Osteocyte (in vitro differentiated cells): ENCODE results near the gene SOX9. TPM values are rescaled to one million over a fixed set of nuclear protein-coding genes. Genes with fewer than 3 reads are reported as not detected.

Experiments used
- DNase-seq: peaks from one replicate; pipeline ENCODE4 v3.0.0; 2021; ENCODE audit warnings: mixed read lengths; ENCODE audit not compliant: unreplicated experiment; ENCODE audit errors: extremely low spot score
- H3K27ac Mint-ChIP-seq: one replicate; pipeline ENCODE4 v1.8.0; 2021; ENCODE audit warnings: mild to moderate bottlenecking, mixed read lengths; ENCODE audit not compliant: unreplicated experiment
- H3K27me3 Mint-ChIP-seq: one replicate; pipeline ENCODE4 v1.8.0; 2021; ENCODE audit warnings: mixed read lengths; ENCODE audit not compliant: unreplicated experiment
- H3K36me3 Mint-ChIP-seq: one replicate; pipeline ENCODE4 v1.8.0; 2021; ENCODE audit warnings: mixed read lengths; ENCODE audit not compliant: unreplicated experiment
- H3K4me1 Mint-ChIP-seq: one replicate; pipeline ENCODE4 v1.8.0; 2021; ENCODE audit warnings: mixed read lengths; ENCODE audit not compliant: unreplicated experiment
- H3K4me3 Mint-ChIP-seq: one replicate; pipeline ENCODE4 v1.8.0; 2021; ENCODE audit warnings: mild to moderate bottlenecking, moderate library complexity, mixed read lengths; ENCODE audit not compliant: unreplicated experiment
- H3K9me3 Mint-ChIP-seq: one replicate; pipeline ENCODE4 v1.8.0; 2021; ENCODE audit warnings: mixed read lengths; ENCODE audit not compliant: unreplicated experiment
- total RNA-seq: library from RNA; stranded (reverse); gene quantifications from 2 replicates; pipeline ENCODE4 v1.2.1, GENCODE V29; 2021
- TF ChIP-seq, protein P1 (sequence below): fragments of 200-600 bp; sonication (generic); IDR thresholded peaks from 2 replicates; pipeline ENCODE4 v1.5.0; 2021; ENCODE audit warnings: antibody characterized with exemption, mild to moderate bottlenecking, moderate library complexity

The SOX9 gene
- total RNA-seq, 1 donor from 2014 or later = 1.9 TPM

DNA sequence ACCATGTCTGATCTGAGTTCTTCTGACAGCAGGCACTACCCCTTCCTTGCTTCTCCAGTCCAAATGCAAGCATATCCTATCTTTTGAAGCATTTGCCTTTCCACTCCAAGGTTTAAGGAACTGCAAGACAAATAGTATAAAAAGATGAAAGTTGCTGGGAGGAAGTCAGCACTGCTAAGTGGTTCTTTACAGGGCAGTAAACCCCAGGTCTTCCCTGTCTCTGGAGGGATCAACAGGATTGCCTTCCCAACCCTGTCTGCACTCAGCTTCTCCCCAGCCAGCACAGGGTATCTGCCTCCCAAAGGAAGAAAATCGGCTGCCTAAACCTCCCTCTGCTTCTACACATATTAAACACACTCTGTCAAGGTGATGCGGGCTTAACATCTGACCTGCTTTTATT is 46.8 kb downstream of the SOX9 start:
- no peaks in the 10 kb centered on the region for H3K9me3 Mint-ChIP-seq
- TF ChIP-seq, protein P1, sequence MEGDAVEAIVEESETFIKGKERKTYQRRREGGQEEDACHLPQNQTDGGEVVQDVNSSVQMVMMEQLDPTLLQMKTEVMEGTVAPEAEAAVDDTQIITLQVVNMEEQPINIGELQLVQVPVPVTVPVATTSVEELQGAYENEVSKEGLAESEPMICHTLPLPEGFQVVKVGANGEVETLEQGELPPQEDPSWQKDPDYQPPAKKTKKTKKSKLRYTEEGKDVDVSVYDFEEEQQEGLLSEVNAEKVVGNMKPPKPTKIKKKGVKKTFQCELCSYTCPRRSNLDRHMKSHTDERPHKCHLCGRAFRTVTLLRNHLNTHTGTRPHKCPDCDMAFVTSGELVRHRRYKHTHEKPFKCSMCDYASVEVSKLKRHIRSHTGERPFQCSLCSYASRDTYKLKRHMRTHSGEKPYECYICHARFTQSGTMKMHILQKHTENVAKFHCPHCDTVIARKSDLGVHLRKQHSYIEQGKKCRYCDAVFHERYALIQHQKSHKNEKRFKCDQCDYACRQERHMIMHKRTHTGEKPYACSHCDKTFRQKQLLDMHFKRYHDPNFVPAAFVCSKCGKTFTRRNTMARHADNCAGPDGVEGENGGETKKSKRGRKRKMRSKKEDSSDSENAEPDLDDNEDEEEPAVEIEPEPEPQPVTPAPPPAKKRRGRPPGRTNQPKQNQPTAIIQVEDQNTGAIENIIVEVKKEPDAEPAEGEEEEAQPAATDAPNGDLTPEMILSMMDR = no peak
- no peak overlapping the region for H3K4me3 Mint-ChIP-seq
- H3K27me3 Mint-ChIP-seq = peaks cover 41% of the 10 kb centered on the region
- peaks cover 2% of the 10 kb centered on the region for H3K4me1 Mint-ChIP-seq
- no peak overlapping the region for H3K27ac Mint-ChIP-seq
- DNase-seq = no peak
- no peaks in the 10 kb centered on the region for H3K36me3 Mint-ChIP-seq

DNA sequence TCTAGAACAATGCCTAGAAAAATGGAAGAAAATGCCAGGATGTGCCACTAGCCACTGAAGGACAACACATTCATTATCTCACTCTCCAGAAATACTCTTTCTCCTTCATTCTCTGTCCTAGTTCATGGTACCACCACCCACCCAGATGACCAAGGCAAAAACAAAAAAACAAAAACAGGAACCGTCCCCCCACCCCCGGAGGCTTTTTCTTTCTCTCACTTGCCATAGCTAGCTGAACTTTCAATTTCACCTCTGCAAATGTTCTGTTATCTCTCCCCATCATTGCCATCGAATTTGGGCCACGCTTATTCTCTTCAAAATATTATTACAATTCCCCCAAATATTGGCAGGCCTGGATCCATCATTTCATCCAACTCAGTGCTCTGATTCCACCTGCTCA is 49.0 kb downstream of the SOX9 start:
- no peak overlapping the region for H3K4me3 Mint-ChIP-seq
- peaks cover 9% of the 10 kb centered on the region for H3K4me1 Mint-ChIP-seq
- no peak for DNase-seq
- no peaks in the 10 kb centered on the region for H3K36me3 Mint-ChIP-seq
- peaks cover 35% of the 10 kb centered on the region for H3K27me3 Mint-ChIP-seq
- TF ChIP-seq, protein P1 = no peak
- no peak overlapping the region for H3K27ac Mint-ChIP-seq
- H3K9me3 Mint-ChIP-seq = no peaks in the 10 kb centered on the region

DNA sequence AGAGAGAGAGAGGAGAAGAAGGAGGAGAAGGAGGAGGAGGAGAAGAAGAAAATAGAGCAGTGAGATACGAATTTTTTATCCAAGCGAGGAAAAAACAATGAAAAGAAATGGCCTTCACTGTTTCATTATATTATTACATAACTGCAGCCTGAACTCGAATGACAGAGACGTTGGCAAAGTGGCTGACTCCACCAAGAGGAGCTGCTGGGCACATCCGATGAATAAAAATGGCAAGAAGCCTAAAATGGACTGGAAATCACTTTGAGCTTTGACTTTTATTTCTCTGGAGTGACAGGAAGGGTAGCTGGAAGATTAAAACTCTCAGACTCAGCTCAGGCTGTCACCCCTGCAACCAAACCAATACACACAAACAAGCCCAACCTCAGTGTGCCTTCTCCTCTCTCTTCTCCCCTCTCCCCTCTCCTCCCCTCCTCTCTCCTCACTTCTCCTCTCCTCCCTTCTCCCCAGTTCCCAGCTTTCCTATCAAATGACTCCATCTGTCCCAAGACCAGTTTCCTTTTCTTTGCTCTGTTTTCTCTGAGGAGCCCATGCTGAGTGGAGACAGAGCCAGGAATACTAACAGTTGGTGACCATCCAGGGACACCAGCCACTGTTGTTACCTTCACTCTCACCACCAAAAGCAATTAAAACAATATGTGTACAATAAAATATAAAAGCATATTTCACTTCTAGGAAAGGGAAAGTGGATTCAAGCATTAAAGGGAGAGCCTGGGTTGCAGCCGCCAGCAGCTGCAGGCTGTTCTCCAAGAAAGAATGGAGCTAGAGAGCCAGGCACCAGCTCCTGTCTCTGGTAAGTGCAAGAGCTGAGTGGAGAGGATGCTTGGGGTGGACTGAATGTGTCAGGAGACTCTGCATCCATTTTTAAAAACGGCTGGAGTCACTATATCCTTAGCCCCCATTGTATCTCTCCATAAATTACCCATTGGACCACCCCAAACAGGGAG is 51.2 kb downstream of the SOX9 start:
- peaks cover 10% of the 10 kb centered on the region for H3K4me1 Mint-ChIP-seq
- TF ChIP-seq, protein P1 = no peak
- no peak for DNase-seq
- H3K27me3 Mint-ChIP-seq = peaks cover 30% of the 10 kb centered on the region
- H3K27ac Mint-ChIP-seq = no peak overlapping the region
- no peaks in the 10 kb centered on the region for H3K36me3 Mint-ChIP-seq
- no peak overlapping the region for H3K4me3 Mint-ChIP-seq
- H3K9me3 Mint-ChIP-seq = no peaks in the 10 kb centered on the region

DNA sequence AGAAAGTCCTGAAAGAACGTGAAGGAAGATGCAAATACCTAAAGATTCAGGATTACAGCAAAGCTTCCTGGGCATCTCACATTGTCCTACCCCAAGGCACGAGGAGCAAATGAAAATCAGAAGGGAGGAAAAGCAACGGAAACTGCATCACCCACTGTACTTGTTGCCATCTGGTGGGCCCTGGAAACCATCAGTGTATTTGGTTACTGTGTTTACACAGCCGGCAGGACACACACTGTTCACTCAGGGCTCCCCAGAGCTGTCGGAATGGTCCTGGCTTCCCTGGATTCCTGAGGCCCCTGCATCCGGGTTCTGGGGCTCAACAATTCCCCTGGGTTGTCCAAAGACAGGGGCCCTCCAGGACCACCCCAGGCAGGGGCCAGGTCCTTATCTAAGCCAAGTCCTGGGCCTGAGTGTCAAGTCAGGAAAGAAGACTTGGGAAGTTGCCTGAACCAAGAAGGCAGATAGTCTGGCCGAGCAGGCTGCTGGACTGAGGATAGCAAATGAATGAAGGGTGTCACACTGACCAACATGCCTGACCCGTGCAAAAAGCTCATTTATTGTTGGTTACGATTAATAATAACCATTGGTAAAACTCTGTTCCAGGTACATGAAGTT is 52.8 kb downstream of the SOX9 start:
- TF ChIP-seq, protein P1 = no peak
- Mint-ChIP-seq H3K27ac (no peak overlapping the region), H3K27me3 (peaks cover 25% of the 10 kb centered on the region), H3K4me3 (no peak overlapping the region), H3K9me3 (no peaks in the 10 kb centered on the region), H3K36me3 (no peaks in the 10 kb centered on the region), H3K4me1 (peaks cover 13% of the 10 kb centered on the region)
- no peak for DNase-seq

DNA sequence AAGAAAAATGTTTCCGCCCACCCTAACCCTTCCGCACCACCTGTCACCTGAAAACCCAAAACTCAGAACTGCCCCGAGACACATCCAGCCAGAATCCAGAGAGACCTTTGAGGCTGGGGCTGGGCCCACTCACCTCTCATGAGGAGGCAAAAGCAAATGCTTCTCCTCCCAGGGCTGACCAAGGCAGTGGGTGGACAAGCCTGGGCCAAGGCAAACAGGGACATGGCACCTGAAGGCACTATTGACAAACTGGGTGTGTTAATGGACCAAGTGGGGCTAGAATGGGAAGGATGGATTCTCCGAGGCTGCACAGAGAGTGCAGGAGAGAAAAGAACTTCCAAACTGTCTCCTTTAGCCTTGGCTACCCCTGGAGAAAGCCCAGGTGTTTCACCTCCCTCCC is 54.4 kb downstream of the SOX9 start:
- Mint-ChIP-seq H3K27me3 (peaks cover 17% of the 10 kb centered on the region), H3K4me1 (peaks cover 11% of the 10 kb centered on the region), H3K4me3 (no peak overlapping the region), H3K9me3 (no peaks in the 10 kb centered on the region), H3K36me3 (no peaks in the 10 kb centered on the region), H3K27ac (no peak overlapping the region)
- no peak for DNase-seq
- TF ChIP-seq, protein P1 = no peak
